Stimulated activated CD4-positive, alpha-beta T cell treated with anti-CD3 and anti-CD28 coated beads, Interleukin-4, amount 100 ng/mL, for 24 hours (primary cell): ENCODE results near the gene FGFR2.

Experiments
- DNase-seq: peaks from one replicate; pipeline ENCODE4 v3.0.0-alpha.2; 2020

The FGFR2 gene

DNA sequence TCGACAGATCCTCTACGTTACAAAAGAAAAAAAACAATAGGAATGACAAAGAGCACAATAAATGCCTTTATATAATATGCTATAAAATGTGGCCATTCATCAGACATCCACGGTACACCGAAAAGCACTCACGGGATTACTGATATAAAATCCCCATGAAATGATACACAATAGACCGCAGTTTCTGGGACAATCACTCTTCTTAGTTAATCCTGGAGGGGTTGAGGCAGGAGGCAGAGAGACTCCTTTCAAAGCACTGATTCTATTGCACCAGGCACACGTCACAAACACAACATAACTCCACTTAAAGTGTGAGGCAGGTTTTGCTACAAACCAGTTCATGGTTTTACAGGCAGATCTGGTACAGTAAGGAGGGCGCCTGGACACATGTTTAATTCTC lies 113.8 kb downstream of the FGFR2 start:
- no peak for DNase-seq

DNA sequence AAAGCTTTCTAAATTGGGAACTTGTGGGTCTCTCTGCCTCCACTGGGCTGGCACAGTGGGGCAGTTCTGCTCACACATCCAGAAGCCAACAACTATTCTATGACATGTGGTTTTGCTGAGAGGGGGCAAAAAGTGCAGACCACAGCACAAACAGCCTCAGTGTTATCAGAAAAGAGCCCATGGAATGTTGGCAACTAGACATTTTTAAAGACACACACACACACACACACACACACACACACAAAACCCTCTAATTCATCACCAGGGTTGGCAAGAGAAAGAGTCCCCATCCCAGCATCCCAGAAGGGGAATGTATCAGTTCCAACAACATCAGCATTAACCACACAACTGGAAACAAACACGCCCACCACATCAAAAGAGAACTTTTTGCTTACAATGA lies 117.1 kb downstream of the FGFR2 start:
- no peak for DNase-seq

DNA sequence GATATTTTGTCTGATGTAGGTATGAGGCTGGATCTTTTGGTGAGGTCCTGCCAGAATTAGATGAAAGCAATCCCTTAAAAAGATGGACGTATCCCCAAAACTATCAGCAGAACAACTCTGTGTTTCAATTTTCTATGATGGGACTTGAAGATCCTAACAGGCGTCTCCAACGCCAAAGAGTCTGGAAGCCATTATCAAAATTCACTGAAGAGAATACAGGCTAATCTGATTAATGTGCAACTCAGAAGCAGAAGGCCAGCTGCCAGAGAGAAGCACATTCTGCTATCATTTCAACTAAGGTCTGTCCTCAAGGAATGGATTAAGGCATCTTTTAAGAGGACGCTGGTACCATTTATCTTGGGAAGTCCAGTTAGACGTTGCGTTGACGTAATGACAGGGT lies 119.7 kb downstream of the FGFR2 start:
- DNase-seq, result no peak

DNA sequence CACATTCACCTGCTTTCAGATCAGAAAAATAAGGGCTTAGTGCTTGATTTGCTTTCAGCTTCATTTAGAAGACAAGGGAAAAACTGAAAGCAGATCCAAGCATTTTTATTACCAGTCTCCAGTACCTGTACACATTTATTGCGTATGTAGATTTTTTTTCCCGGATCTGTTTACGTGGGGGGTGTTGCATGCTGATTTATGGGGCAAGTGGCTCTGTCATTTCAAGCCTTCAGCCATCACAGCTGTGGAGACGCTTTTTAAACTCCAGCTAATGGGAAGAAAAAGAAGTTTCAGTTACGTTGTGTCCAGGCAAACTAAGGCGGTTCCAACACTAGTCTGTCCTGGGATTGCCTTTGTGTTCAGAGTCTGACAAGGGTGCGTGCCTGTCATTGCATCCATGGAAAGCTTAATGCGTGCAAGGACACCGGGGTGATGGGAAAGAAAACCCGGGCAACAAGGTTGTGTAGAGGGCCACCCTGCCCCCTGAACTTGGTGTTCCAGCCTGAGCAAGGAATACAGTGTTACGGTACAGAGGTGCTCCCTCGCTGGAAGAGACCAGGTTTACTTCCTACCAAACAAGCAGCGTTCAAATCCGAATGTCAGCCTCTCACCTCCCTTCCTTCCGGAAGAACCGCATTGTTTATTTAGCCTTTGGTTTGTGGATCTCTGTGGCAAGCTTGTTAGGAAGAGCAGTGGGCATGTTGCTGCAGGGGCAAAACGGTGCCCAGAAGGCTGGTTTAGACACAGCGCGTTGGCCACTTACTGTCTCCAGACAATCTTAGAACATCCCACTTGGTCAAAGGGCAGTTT lies 128.2 kb downstream of the FGFR2 start:
- no peak for DNase-seq

DNA sequence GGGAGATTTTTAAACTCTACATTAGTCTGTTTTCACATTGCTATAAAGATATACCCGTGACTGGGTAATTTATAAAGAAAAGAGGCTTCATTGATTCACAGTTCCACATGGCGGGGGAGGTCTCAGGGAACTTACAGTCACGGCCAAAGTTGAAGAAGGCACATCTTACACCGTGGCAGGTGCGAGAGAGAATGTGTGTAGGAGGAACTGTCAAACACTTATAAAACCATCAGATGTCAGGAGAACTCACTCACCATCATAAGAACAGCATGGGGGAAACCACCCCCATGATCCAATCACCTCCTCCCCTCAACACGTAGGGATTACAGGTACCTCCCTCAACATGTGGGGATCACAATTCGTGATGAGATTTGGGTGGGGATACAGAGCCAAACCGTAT lies 129.5 kb downstream of the FGFR2 start:
- DNase-seq, result no peak

DNA sequence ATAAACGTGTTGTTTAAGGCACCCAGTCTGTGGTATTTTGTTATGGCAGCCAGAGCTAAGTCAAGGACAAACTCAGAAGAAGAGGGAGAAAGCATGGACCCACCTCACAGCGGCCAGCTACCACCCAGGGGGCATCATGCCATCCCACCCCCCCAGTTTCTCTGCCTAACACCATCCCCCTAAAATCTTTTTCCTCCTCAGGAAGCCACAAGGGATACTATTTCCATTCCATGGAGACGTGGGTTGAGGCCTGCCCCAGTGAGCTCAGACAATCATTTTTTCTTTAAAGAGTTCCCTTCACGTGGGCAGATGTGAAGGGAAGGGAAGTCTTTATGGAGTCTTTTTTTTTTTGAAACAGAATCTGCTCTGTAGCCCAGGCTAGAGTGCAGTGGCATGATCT lies 131.8 kb downstream of the FGFR2 start:
- DNase-seq, result no peak

DNA sequence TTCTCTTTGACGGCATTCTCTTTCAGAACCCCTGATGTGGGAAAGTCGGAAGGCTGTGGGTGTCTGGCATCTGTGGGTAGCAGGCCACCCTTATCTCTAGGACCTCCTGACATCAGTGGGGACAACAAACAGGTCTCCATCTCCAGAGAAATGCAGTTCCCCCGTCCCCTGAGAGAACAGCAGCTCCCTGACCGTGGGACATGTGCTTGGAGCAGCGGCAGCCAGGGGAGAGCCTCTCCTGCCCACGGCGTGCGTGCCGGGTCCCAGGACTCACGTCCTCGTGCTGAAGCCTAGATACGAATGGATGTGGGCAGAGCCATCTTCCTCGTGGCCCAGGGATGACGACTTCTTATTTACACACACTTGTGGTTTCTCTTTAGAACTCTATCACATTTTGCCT lies 133.0 kb downstream of the FGFR2 start:
- no peak for DNase-seq

DNA sequence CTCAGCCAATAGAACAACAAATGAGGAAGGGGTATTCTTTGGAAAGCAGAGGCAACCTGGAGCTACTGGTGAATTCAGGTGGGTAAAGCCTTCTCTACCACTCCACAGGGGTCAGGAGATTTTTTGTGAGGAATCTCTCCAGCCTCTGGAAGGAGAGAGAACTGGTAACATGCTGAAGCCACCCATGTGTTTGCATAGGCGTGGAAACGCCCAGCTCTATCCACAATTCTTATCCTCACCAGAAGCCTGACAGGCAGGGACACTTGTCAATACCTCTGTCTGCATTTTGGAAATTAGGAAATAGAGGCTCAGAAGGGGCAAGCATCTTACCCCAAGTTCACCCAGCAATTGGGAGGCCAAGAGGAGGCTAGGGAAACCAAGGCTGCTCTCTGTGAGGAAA lies 133.7 kb downstream of the FGFR2 start:
- no peak for DNase-seq

DNA sequence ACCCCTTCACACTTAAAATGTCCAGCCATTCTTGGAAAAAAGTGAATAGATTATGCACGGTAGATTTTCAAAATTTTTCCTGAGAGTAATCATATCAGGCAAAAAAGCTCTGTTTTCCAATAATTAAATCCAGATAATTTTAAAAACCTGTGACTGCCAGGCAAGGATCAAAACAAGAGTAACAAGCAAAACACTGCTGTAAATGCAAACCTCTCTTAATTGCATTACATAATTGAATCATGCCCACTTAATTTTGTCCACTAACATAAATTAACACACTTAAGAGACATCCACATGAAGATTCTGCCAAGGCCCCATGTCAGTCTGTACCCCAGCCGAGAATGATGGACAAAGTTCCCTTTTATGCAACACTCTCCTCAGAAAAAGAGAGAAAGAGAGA lies 135.3 kb downstream of the FGFR2 start:
- DNase-seq, result no peak

DNA sequence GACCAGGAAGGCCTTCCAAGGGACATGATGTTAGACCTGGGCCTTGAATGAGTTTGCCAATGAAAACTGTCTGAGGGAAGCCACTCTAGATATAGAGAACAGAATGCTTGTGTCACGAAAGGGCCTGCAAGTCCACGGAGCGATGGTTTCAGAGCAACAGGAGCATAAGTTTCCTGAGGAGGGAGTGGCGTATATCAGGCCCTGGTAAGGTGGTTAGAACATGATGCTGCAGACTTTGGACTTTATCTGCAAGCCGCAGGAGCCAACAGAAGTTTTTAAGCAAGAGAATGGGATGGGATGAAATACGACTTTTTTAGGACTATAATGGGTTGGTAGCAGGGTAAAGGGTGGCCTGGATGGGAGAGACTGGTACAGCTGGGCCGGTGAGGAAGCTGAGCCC lies 136.0 kb downstream of the FGFR2 start:
- DNase-seq, result no peak

DNA sequence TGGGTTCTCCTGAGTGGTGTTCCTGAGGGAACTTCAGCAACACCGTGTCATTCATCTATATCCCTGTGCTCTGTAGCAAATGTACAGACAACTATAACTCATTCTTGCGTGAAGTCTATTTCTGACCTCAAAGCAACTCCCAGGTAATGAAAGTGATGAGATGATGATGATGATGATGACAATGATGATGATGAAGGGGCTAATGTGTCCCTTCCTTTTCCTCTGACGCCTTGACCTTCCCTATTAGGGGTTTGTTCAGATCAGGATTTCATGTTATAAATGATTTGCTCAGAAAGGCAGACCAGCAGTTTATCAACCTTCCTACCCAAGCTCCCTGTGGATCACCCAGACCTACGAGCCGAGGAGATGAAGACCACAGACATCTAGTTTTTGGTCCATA lies 136.9 kb downstream of the FGFR2 start:
- DNase-seq, result no peak

DNA sequence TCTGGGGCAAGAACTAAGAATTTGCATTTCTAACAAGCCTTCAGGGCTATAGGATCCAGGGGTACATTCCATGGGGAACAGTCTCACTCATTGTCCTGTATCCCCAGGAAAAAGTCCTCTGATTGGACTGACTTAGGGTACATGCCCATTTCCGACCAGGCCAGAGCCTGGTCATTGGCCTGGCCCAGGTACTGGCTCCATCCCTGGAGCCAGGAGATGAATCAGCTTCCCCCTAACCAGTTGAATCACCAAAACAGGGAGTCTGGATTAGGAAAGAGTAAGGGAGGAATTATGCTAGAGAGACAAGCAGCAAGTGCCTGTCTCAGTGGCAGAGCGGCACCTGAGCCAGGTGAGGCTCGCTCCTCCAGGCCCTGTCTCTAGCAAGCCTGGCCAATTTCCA lies 137.5 kb downstream of the FGFR2 start:
- DNase-seq, result no peak

DNA sequence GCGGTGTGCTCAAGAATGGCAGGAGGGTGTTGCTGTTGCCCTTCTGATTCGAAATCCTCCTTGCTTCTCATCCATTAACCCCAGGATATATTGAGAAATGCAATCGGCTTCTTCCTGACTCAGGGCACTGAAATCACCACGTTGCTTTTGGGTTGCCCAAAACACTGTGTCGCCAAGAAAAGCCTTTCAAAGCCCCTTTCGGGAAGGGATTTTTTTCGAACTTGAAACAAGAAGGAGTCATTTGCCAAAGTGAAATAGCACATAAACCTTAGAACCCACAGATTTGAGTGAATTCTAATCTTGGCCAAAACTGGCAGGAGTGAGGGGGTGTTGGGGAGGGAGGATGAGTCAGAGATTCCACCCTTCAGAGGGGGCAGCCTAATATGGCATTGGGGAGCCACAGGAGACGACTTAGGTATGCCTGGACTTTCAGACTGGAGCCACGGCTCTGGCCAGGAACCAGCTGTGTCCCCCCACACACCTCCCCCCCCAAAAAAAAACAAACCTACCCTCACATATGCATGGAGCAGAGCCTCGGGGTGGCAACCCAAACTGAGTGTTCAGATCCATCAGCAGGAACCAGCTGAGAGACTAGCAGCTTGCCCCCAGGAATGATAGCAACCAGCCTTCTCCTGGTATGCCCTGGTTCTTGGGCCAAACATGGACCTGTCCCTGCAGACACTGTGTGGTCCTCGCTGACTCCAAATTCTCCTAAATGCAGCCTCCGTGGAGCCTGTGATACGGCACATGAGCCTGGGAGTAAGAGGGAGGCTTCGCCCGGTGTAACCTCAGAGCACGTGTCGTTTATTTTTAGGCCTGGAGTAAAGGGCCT lies 138.4 kb downstream of the FGFR2 start:
- no peak for DNase-seq

DNA sequence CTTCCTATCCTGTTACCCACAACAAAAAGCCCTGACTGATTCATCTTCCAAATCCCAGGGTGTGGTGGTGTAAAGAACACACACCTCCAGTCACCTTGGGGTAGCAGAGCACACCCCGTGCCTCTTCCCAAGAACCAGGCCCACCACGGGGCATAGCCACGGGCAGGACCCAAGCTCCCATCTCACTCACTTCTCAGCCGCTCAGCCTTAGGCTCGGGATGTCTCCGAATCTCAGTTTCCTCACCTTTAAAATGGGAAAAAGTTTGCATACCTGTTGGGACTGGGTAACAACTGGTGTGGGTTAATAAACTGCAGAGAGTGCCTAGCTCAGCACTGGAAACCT lies 139.0 kb downstream of the FGFR2 start:
- DNase-seq, result no peak

DNA sequence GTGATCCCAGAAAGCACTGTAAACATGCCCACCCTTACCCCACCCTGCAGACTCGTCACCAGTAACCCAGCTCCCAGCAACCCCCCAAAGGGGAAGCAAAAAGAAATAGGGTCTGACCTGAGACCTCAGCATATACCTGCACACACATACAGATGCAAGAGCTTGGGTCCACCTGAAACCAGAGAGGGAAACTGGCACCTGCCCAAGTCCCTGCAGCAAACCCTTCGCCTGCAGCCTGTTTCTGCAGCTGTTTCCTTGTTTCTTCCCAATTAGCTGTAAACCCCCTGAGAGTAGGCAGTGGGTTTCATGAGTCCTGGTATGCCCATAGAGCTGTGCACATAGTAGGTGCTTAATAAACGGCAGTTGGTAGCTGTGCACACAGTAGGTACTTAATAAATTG lies 140.5 kb downstream of the FGFR2 start:
- no peak for DNase-seq

DNA sequence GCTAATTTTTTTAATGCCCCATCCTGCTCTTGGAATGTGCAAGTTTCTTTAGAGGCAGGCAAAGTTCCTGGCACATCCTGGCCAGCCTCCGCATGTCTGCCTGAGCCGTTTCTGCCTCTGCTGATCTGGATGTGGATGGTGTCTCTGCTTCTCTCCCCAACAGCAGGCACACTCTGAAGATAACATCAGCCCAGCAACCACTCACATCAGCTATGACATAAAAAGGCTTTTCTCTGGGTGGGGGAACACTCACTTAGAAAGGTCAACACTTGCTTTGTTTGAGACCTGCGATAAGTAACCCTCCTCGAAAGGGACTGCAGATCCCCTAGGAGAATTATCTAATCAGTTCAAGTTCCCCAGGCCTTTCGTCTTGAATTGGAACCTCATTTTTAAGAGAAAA lies 142.9 kb downstream of the FGFR2 start:
- no peak for DNase-seq

DNA sequence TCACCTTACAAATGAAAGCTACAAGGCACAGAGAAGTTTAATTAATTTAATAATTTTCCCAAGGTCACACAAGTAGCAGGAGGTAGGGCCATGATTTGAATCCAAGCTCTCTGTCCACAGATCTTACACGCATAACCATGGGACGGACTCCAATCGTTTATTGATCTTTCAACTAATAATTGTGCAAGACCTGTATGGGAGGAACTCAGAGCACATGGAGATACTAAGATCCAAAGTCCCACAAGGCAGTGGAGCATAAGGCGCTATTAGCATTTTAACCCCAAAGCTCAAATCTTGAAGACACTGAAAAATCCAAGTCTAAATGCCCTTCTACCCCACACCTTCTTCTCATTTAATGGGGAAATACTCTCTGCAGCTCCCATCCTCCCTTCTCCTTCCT lies 143.5 kb downstream of the FGFR2 start:
- DNase-seq, result no peak

DNA sequence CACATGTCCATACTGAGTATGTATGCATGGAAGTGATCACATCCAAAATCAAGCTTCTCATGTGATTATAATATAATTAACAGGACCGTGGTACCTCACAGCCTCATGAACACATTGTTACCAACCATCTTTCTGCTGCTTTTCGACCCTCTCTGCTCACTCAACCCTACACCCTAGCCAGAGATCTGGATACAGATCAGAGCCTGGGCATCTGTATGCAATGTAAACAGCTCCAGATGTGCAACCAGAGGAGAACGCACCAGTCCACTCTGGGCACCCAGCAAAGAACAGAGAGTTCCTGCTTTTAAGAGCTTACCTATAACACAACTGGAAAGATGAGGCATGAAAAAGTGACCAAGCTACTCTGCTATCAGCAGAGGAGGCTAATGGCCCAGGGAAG lies 145.1 kb downstream of the FGFR2 start:
- no peak for DNase-seq

DNA sequence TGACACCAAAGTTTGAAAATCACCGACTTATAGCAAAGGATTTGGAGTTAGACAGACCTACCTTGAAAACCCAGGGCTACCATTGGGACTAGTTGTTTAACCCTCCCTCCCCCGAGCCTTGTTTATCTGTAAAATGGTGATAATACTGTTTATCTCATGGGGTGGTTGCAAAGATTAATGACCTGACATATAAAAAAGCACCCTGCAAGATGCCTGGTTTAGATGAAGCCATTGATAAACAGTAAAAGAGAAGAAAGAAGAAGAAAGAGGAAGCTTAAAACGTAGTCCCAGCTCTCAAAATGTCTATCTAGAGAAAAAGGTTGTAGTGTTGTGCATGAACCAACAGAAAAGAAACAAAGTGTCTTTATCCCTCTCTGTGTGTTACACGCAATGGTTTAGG lies 145.7 kb downstream of the FGFR2 start:
- no peak for DNase-seq

DNA sequence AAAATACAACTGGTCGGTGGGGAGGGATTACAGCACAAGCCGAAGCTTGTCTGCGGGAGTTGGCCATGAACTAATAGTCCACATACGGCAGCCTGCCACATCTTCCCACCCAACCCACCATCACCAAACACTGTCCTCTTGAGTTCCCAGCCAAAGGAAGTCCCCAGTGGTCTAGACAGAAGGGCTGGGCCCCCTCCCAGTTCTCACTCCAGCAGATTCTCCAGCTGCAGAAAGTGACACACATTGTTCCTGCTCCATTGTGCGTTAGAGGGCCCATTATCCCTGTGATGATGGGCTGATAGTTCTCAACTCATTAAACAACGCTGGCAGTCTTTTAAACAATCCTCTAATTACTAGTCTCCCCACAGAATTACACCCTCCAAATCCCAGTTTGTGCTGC lies 148.0 kb downstream of the FGFR2 start:
- DNase-seq, result no peak

DNA sequence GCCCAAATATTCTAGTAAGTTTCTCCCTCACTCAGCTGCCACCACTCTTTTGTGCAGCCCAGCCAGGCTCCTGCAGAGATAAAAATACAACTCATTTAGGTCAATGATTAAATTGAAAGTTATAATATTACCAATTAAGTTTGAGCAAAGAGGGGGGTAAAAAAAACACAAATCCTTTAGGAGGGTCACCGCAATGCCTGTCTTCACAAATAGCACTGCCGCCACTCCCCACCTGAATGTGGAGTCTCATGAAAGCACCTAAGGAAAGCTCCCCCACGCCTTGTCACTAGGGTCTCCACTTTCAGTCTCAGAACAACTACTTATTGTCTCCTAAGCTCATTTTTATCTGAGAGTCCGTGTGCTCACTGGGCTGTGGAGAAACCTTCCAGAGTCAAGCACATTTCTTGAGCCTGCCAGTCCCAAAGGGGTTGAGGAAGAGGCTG lies 148.7 kb downstream of the FGFR2 start:
- DNase-seq, result no peak

DNA sequence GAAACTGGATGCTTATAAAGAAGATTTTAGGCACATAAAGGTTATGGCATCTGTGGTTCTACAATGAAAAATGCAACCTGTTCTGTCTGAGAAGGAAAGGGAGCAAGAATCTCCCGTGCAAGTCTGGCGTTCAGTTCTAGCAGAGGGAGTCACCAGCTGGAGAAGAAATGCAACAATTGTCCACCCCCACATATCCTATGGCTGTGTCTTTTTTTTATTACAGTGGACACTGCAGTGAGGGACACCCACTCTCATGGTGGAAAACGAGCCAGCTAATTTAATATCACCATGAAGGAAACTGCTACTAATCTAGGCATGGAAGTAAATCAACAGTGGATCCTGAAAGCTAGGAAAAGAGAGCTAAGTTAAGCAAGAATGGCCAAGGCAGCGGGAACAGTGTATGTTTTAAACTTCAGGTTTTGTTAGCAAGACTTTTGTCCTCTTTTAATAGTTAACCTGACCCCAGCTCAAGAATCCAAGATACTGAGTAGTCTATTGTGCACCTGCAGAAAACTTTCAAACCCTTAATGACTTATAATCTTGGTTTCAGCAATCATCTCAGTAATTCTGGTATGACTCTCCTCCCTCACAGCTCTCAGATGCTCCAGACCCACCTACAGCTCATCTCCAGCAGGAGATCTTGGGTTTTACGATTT lies 149.3 kb downstream of the FGFR2 start:
- no peak for DNase-seq

DNA sequence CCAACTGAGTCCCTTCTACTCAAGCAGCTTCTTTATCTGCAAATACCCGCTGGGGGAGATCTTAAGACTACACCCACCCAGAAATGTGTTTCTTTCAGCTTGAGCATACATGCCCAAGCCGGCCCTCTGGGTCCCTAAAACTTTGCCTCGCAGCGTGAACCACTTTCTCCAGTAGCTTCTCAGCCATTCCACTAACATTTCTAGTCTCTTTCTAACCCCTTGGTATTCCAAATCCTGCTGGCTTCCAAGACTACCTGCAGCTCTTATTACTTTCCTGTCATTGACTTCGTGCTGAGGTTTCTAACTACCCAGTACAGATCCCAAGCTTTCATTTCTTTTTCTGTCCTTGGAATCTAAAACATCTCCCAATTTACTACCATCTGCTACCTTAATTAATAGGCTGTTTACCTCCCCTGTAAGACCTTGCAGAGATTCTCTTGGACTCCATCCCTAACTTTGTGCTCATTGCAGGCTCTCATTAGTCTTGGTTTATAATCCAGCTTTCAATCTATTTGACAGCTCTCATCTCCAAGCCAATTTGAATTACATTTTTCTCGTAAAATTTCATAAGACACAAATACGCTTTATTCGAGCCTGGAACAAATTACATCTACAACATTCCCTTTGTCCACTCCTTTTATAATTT lies 153.6 kb downstream of the FGFR2 start:
- no peak for DNase-seq
